Esophagus muscularis mucosa (tissue), 4 donors: ENCODE data around the gene LRRC37A3.

Experiments used
- EP300 ChIP-seq: sonication (generic); formaldehyde crosslinking; IDR thresholded peaks from one replicate; pipeline ENCODE4 v1.6.1; 2017; ENCODE audit warnings: antibody characterized with exemption
- POLR2A ChIP-seq: fragments of 450-650 bp; IDR thresholded peaks from one replicate; pipeline ENCODE4 v1.6.1; 2017; ENCODE audit warnings: antibody characterized with exemption, moderate library complexity, mild to moderate bottlenecking, low read depth
- TF ChIP-seq, protein P1 (sequence below), 3 experiments: fragments of 200-600 bp in 2 of 3; fragments of 450-650 bp in 1 of 3; sonication (generic) in 2 of 3; IDR thresholded peaks; one replicate each; pipeline ENCODE4 v1.5.1; 2017 to 2019; ENCODE audit warnings: antibody characterized with exemption in 3 of 3, mild to moderate bottlenecking in 2 of 3, moderate library complexity in 1 of 3

DNA sequence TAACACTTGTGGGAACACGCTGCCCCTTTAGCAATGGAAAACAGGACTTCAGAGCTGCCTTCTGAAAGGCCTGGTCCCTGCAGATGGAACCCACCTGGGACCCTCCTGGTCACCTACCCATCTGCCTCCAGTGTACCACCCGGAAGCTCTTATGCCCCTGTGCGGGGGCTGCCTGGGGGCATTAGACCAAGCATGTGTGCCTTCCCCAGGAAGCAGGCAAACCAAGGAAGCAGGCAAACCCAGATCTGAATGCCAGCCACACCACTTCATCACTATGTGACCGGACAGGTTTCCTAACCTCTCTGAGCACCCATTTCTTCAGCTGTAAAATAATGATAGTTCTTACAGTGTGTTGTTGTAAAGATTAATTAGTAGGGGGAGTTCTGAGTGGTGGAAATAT is 20.8 kb upstream of the LRRC37A3 start:
- TF ChIP-seq POLR2A: no peak
- TF ChIP-seq, protein P1, sequence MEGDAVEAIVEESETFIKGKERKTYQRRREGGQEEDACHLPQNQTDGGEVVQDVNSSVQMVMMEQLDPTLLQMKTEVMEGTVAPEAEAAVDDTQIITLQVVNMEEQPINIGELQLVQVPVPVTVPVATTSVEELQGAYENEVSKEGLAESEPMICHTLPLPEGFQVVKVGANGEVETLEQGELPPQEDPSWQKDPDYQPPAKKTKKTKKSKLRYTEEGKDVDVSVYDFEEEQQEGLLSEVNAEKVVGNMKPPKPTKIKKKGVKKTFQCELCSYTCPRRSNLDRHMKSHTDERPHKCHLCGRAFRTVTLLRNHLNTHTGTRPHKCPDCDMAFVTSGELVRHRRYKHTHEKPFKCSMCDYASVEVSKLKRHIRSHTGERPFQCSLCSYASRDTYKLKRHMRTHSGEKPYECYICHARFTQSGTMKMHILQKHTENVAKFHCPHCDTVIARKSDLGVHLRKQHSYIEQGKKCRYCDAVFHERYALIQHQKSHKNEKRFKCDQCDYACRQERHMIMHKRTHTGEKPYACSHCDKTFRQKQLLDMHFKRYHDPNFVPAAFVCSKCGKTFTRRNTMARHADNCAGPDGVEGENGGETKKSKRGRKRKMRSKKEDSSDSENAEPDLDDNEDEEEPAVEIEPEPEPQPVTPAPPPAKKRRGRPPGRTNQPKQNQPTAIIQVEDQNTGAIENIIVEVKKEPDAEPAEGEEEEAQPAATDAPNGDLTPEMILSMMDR (IDR thresholded peaks at IDR 0.05): no peak
- TF ChIP-seq EP300: no peak
